B cell (primary cell): Measurements from ENCODE around the gene AGAP1. TPM values are rescaled to one million over a fixed set of nuclear protein-coding genes. Genes with fewer than 3 reads are reported as not detected.

Experiments used
- ATAC-seq: fragments of 200-7000 bp; cut with Tn5 transposase; one replicate; pipeline ENCODE4 v1.10.0; 2021; ENCODE audit warnings: low read depth, mild to moderate bottlenecking, moderate number of reproducible peaks, moderate library complexity
- CTCF ChIA-PET: fragments of 350-600 bp; sonication (Branson Sonifier 250); formaldehyde crosslinking; loops from one replicate; lab custom pipeline; 2021; ENCODE audit warnings: antibody characterized with exemption, inconsistent platforms; lab: Charles Lee
- POLR2A ChIA-PET: fragments of 350-600 bp; sonication (Branson Sonifier 250); formaldehyde crosslinking; loops from one replicate; lab custom pipeline; 2021; ENCODE audit warnings: antibody characterized with exemption; lab: Charles Lee
- DNase-seq: peaks from one replicate; pipeline ENCODE4 v3.0.0; 2013
- H2AFZ ChIP-seq: 2 replicates; pipeline ENCODE4 v1.6.1; 2012; ENCODE audit warnings: mild to moderate bottlenecking, low read depth, low read length; ENCODE audit not compliant: insufficient read depth, poor library complexity, severe bottlenecking
- H3K27ac ChIP-seq, 2 donors: 1 replicate in 1 of 2; 2 replicates in 1 of 2; pipeline ENCODE4 v1.5.1; 2012 to 2013; ENCODE audit warnings: low read length in 2 of 2, mild to moderate bottlenecking in 2 of 2, moderate library complexity in 1 of 2
- H3K27me3 ChIP-seq, 4 experiments: fragments of 200-600 bp in 1 of 4; sonication (generic) in 1 of 4; replicated peaks in 1 of 4; 1 replicate in 2 of 4; 2 replicates in 2 of 4; pipeline versions ENCODE4 v1.6.1 to v1.7.0; 2013 to 2016; ENCODE audit warnings: low read length in 3 of 4, mild to moderate bottlenecking in 2 of 4, mixed read lengths in 1 of 4, moderate library complexity in 1 of 4; ENCODE audit not compliant: insufficient read depth in 4 of 4, control insufficient read depth in 3 of 4; ENCODE audit errors: control extremely low read depth in 1 of 4
- H3K36me3 ChIP-seq, 2 experiments: replicated peaks in 1 of 2; 1 replicate in 1 of 2; 2 replicates in 1 of 2; pipeline versions ENCODE4 v1.6.1 to v1.7.1; 2013; ENCODE audit warnings: low read length in 1 of 2; ENCODE audit not compliant: insufficient read depth in 2 of 2, control insufficient read depth in 1 of 2; ENCODE audit errors: control extremely low read depth in 1 of 2, extremely low read depth in 1 of 2
- H3K4me1 ChIP-seq, 2 donors: fragments of 200-600 bp in 1 of 2; sonication (generic) in 1 of 2; 1 replicate in 1 of 2; 2 replicates in 1 of 2; pipeline versions ENCODE4 v1.5.1 to v1.6.1; 2013 to 2017; ENCODE audit warnings: low read length in 2 of 2; ENCODE audit not compliant: control insufficient read depth in 2 of 2, insufficient read depth in 2 of 2
- H3K4me2 ChIP-seq: replicated peaks from 2 replicates; pipeline ENCODE3; 2012; ENCODE audit warnings: mild to moderate bottlenecking, low read depth, low read length; ENCODE audit not compliant: poor library complexity, severe bottlenecking
- H3K4me3 ChIP-seq, 5 experiments: fragments of 200-600 bp in 1 of 5; sonication (generic) in 1 of 5; 1 replicate in 3 of 5; 2 replicates in 2 of 5; pipeline versions ENCODE4 v1.5.1 to v1.7.0; 2011 to 2016; ENCODE audit warnings: low read length in 4 of 5, mild to moderate bottlenecking in 4 of 5, low read depth in 2 of 5, control low read depth in 1 of 5, moderate library complexity in 1 of 5; ENCODE audit not compliant: insufficient read depth in 1 of 5; ENCODE audit errors: control extremely low read depth in 1 of 5, extremely low read depth in 1 of 5
- H3K79me2 ChIP-seq: fragments of 200-600 bp; sonication (generic); one replicate; pipeline ENCODE4 v1.6.0; 2016; ENCODE audit warnings: low read length; ENCODE audit not compliant: control insufficient read depth, insufficient read depth
- H3K9ac ChIP-seq: fragments of 200-600 bp; sonication (generic); 2 replicates; pipeline ENCODE4 v1.6.1; 2017; ENCODE audit warnings: mild to moderate bottlenecking, low read length, moderate library complexity
- H3K9me3 ChIP-seq, 3 donors: one replicate each; pipeline versions ENCODE4 v1.6.1 to v1.7.1; 2013; ENCODE audit warnings: low read length in 2 of 3; ENCODE audit not compliant: control insufficient read depth in 2 of 3, insufficient read depth in 1 of 3; ENCODE audit errors: control extremely low read depth in 1 of 3
- H4K20me1 ChIP-seq: 2 replicates; pipeline ENCODE4 v1.6.0; 2012; ENCODE audit warnings: mild to moderate bottlenecking, low read length; ENCODE audit not compliant: insufficient read depth, control insufficient read depth, poor library complexity, severe bottlenecking
- H3K27ac Mint-ChIP-seq: one replicate; pipeline ENCODE4 v1.8.0; 2021; ENCODE audit warnings: mixed read lengths
- H3K27me3 Mint-ChIP-seq: one replicate; pipeline ENCODE4 v1.8.0; 2021; ENCODE audit warnings: mixed read lengths
- H3K4me1 Mint-ChIP-seq: one replicate; pipeline ENCODE4 v1.8.0; 2021; ENCODE audit warnings: mixed read lengths
- H3K4me3 Mint-ChIP-seq: one replicate; pipeline ENCODE4 v1.8.0; 2021; ENCODE audit warnings: mixed read lengths
- H3K9me3 Mint-ChIP-seq: one replicate; pipeline ENCODE4 v1.8.0; 2022; ENCODE audit warnings: mixed read lengths; ENCODE audit not compliant: insufficient read depth
- CTCF ChIP-seq: fragments of 200-600 bp; IDR thresholded peaks from one replicate; pipeline ENCODE4 v1.8.0; 2022; ENCODE audit warnings: antibody characterized with exemption, mild to moderate bottlenecking
- EZH2 ChIP-seq: IDR thresholded peaks from 2 replicates; pipeline ENCODE4 v1.6.1; 2012; ENCODE audit warnings: borderline replicate concordance, low read depth, mild to moderate bottlenecking, moderate library complexity, low read length; ENCODE audit not compliant: insufficient read depth, poor library complexity, severe bottlenecking
- WGBS: methylation state at CpG from one replicate; pipeline ENCODE4 v1.1.5; 2013; ENCODE audit warnings: missing lambda C conversion rate; ENCODE audit not compliant: insufficient coverage; 5-methylcytosine and 5-hydroxymethylcytosine counted together
- intact Hi-C: fragments of 100-400 bp; cut with micrococcal nuclease; formaldehyde crosslinking; loops from one replicate; pipeline ENCODE4 v1.10.0; 2022
- polyA plus RNA-seq: library from polyadenylated mRNA; depleted of rRNA; stranded (reverse); fragments of >200 nt; gene quantifications from 2 replicates; pipeline ENCODE4 v1.2.3, GENCODE V29; 2012
- total RNA-seq, 2 donors: library from RNA; stranded (reverse); fragments of 120-200 nt in 1 of 2; gene quantifications; 1 replicate in 1 of 2; 2 replicates in 1 of 2; pipeline versions ENCODE4 v1.2.3 to v1.2.4, GENCODE V29; 2013 to 2022

The AGAP1 gene
- total and polyA plus RNA-seq, 2 donors (not counting 1 experiment from before 2014, with no cell fraction given) = 0.01 TPM; not detected in 1

- no peak overlapping the region for H3K4me3 ChIP-seq
Measured at GRCh38 chr2:235889302-235889630, 395.4 kb downstream of the AGAP1 start.

GRCh38 chr2:235893129-235893698, 399.4 kb downstream of the AGAP1 start:
- no peaks in the 10 kb centered on the region for H3K27me3 Mint-ChIP-seq
- H4K20me1 ChIP-seq = no peaks in the 10 kb centered on the region
- no peaks in the 10 kb centered on the region for H3K36me3 ChIP-seq
- ChIA-PET POLR2A (no interaction called here), CTCF (no interaction called here)
- H3K9me3 Mint-ChIP-seq = peaks cover 4% of the 10 kb centered on the region
- no peaks in the 10 kb centered on the region for H3K4me1 ChIP-seq
- H2AFZ ChIP-seq = no peak overlapping the region
- H3K79me2 ChIP-seq = no peaks in the 10 kb centered on the region
- no peak overlapping the region for H3K9ac ChIP-seq
- H3K4me1 Mint-ChIP-seq = no peaks in the 10 kb centered on the region
- TF ChIP-seq CTCF (no peak), EZH2 (no peak)
- no peaks in the 10 kb centered on the region for H3K27me3 ChIP-seq
- H3K4me3 Mint-ChIP-seq = no peak overlapping the region
- DNase-seq (no peak), ATAC-seq (no peak)
- intact Hi-C loops = no loop called here
- peaks cover 0 to 7% (median 0%) of the 10 kb centered on the region in 3 donors for H3K9me3 ChIP-seq
- 98% methylated on average over 27 of the region's 27 CpGs for WGBS
- no peak overlapping the region for H3K27ac Mint-ChIP-seq
- H3K27ac ChIP-seq = no peak overlapping the region
- no peak overlapping the region for H3K4me2 ChIP-seq
- no peak overlapping the region for H3K4me3 ChIP-seq

More at GRCh38 chr2:235889302-235889630, 395.4 kb downstream of the AGAP1 start:
- Histone ChIP-seq H3K9me3 (peaks cover 0 to 7% (median 0%) of the 10 kb centered on the region in 3 donors), H3K36me3 (no peaks in the 10 kb centered on the region), H3K4me1 (no peaks in the 10 kb centered on the region), H3K27ac (no peak overlapping the region), H4K20me1 (no peaks in the 10 kb centered on the region), H3K27me3 (no peaks in the 10 kb centered on the region), H3K79me2 (no peaks in the 10 kb centered on the region), H3K4me2 (no peak overlapping the region), H3K9ac (no peak overlapping the region), H2AFZ (no peak overlapping the region)
- no peak overlapping the region for H3K27ac Mint-ChIP-seq
- POLR2A ChIA-PET = no interaction called here
- no peak overlapping the region for H3K4me3 Mint-ChIP-seq
- DNase-seq (no peak), ATAC-seq (no peak)
- 88% methylated on average over 4 of the region's 5 CpGs for WGBS
- H3K27me3 Mint-ChIP-seq = no peaks in the 10 kb centered on the region
- intact Hi-C loops = no loop called here
- CTCF ChIA-PET = no interaction called here
- peaks cover 3% of the 10 kb centered on the region for H3K9me3 Mint-ChIP-seq
- TF ChIP-seq CTCF (no peak), EZH2 (no peak)
- no peaks in the 10 kb centered on the region for H3K4me1 Mint-ChIP-seq
